DMS153 (cell line): Measurements from ENCODE around the gene BLZF1.
"Not testable (repeated sequence)": the region's sequence is repeated elsewhere in the genome, so short reads cannot be mapped to it uniquely, and the experiment has no call there.

Experiments
- DNase-seq: peaks from one replicate; lab custom pipeline; 2025; lab: John Stamatoyannopoulos, UW

BLZF1 gene

GRCh38 chr1:169367686-169368405, at the start of gene BLZF1, which contains the start of gene NME7:
Gene BLZF1 (plus strand): TSS chr1:169368195. CDS start chr1:169369523, 1,328 bp downstream.
Gene NME7 (minus strand): TSS chr1:169367797. CDS start chr1:169367710, 87 bp downstream.
- DNase-seq, result peak; percentile 98

- DNase-seq, result no peak
These were observed 49.3 kb upstream of the BLZF1 start for GRCh38 chr1:169318536-169319244.

- DNase-seq, result no peak
These were observed 46.5 kb upstream of the BLZF1 start for GRCh38 chr1:169321539-169321938.

GRCh38 chr1:169322138-169322537, 45.9 kb upstream of the BLZF1 start:
- DNase-seq, result no peak

GRCh38 chr1:169325117-169325516, 42.9 kb upstream of the BLZF1 start:
- DNase-seq, result no peak

GRCh38 chr1:169326261-169326955, 41.6 kb upstream of the BLZF1 start:
- no peak for DNase-seq

GRCh38 chr1:169326956-169327268, 41.1 kb upstream of the BLZF1 start:
- no peak for DNase-seq

- DNase-seq, result no peak
These were observed 40.1 kb upstream of the BLZF1 start for GRCh38 chr1:169327875-169328274.

- no peak for DNase-seq
These were observed 38.6 kb upstream of the BLZF1 start for GRCh38 chr1:169329383-169329782.

- no peak for DNase-seq
These were observed 37.1 kb upstream of the BLZF1 start for GRCh38 chr1:169330927-169331326.

- DNase-seq, result not testable (repeated sequence)
These were observed 33.3 kb upstream of the BLZF1 start for GRCh38 chr1:169334727-169335126.

GRCh38 chr1:169336947-169337715, 30.9 kb upstream of the BLZF1 start:
- DNase-seq, result not testable (repeated sequence)

- DNase-seq, result no peak
These were observed 29.4 kb upstream of the BLZF1 start for GRCh38 chr1:169338617-169339016.

- DNase-seq, result no peak
These were observed 28.2 kb upstream of the BLZF1 start for GRCh38 chr1:169339773-169340172.

GRCh38 chr1:169340882-169341281, 27.1 kb upstream of the BLZF1 start:
- no peak for DNase-seq

- not testable (repeated sequence) for DNase-seq
These were observed 25.9 kb upstream of the BLZF1 start for GRCh38 chr1:169342096-169342495.

- DNase-seq, result no peak
These were observed 22.5 kb upstream of the BLZF1 start for GRCh38 chr1:169345511-169345910.

- no peak for DNase-seq
These were observed 21.9 kb upstream of the BLZF1 start for GRCh38 chr1:169346036-169346589.

- no peak for DNase-seq
These were observed 20.2 kb upstream of the BLZF1 start for GRCh38 chr1:169347688-169348382.

- DNase-seq, result peak; percentile 43
These were observed 19.5 kb upstream of the BLZF1 start for GRCh38 chr1:169348383-169349036.

GRCh38 chr1:169360415-169360814, 7.6 kb upstream of the BLZF1 start:
- no peak for DNase-seq
